PC-3 (cell line): Measurements from ENCODE around the gene INCENP.

Source experiments
- CTCF ChIP-seq: fragments of 300-600 bp; sonication (generic); conservative IDR thresholded peaks from 2 replicates; pipeline ENCODE4 v1.5.1; 2017; ENCODE audit warnings: antibody characterized with exemption, low read depth, mild to moderate bottlenecking, low read length
- EZH2phosphoT487 ChIP-seq: fragments of 300-600 bp; sonication (generic); IDR thresholded peaks from 2 replicates; pipeline ENCODE4 v1.6.1; 2018; ENCODE audit warnings: mild to moderate bottlenecking, antibody characterized with exemption, low read length, borderline replicate concordance

DNA sequence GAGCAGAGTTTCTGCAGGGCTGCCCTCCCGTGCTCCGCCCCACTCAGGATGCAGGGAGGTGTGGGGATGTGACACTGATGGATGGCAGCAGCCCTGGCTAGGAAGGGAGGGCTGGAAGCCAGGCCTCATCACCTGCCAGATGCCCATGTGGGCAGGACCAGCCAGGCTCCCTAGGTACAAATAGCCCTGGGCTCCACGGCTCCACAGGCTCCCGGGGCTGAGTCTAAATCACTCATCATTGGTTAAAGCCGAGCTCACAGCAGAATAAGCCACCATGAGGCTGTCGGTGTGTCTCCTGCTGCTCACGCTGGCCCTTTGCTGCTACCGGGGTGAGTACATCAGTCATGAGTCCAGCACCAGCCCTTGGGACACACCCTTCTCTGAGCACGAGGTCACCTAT lies 66.2 kb downstream of the INCENP start, which contains the start of gene SCGB1D1:
- TF ChIP-seq CTCF: no peak
- no peak for TF ChIP-seq EZH2phosphoT487
